GM23338 (cell line): Measurements from ENCODE around the gene USP49. TPM values are rescaled to one million over a fixed set of nuclear protein-coding genes. Genes with fewer than 3 reads are reported as not detected.
A peak's percentile ranks its signal among the peaks of the same experiment; 100 is the strongest.
"Not testable (repeated sequence)": the region's sequence is repeated elsewhere in the genome, so short reads cannot be mapped to it uniquely, and the experiment has no call there.

Source experiments
- ATAC-seq: fragments of 200-7000 bp; cut with Tn5 transposase; 3 replicates; pipeline ENCODE4 v1.9.1; 2020
- DNase-seq: peaks from one replicate; pipeline ENCODE4 v3.0.0-alpha.2; 2015; ENCODE audit warnings: low spot score
- H2AFZ ChIP-seq: fragments of 200-600 bp; sonication (generic); 2 replicates; pipeline ENCODE4 v1.8.0; 2016; ENCODE audit warnings: antibody characterized with exemption, mild to moderate bottlenecking, moderate library complexity
- H3F3A ChIP-seq: fragments of 200-600 bp; sonication (generic); replicated peaks from 2 replicates; pipeline ENCODE4 v1.8.0; 2017; ENCODE audit warnings: antibody characterized with exemption, mixed run types, low read depth
- H3K27ac ChIP-seq: fragments of 200-600 bp; sonication (generic); 2 replicates; pipeline ENCODE4 v1.6.1; 2016; ENCODE audit warnings: low read depth
- H3K27me3 ChIP-seq: fragments of 200-600 bp; sonication (generic); 2 replicates; pipeline ENCODE4 v1.8.0; 2016; ENCODE audit warnings: mild to moderate bottlenecking, mixed run types, moderate library complexity; ENCODE audit not compliant: insufficient read depth
- H3K36me3 ChIP-seq: fragments of 200-600 bp; sonication (generic); 2 replicates; pipeline ENCODE4 v1.8.0; 2016; ENCODE audit warnings: mild to moderate bottlenecking; ENCODE audit not compliant: insufficient read depth
- H3K4me1 ChIP-seq: fragments of 200-600 bp; sonication (generic); 2 replicates; pipeline ENCODE4 v1.8.0; 2016; ENCODE audit warnings: mild to moderate bottlenecking, moderate library complexity; ENCODE audit not compliant: insufficient read depth
- H3K4me2 ChIP-seq: fragments of 200-600 bp; sonication (generic); 2 replicates; pipeline ENCODE4 v1.7.1; 2017; ENCODE audit warnings: mixed run types
- H3K4me3 ChIP-seq: fragments of 200-600 bp; sonication (generic); 2 replicates; pipeline ENCODE4 v1.6.1; 2016; ENCODE audit warnings: mixed run types
- H3K79me2 ChIP-seq: fragments of 200-600 bp; sonication (generic); replicated peaks from 2 replicates; pipeline ENCODE4 v1.8.0; 2017; ENCODE audit warnings: mild to moderate bottlenecking; ENCODE audit not compliant: insufficient read depth
- H3K9me2 ChIP-seq: fragments of 200-600 bp; sonication (generic); 2 replicates; pipeline ENCODE4 v1.8.0; 2017; ENCODE audit not compliant: insufficient read depth
- H4K20me1 ChIP-seq: fragments of 200-600 bp; sonication (generic); replicated peaks from 2 replicates; pipeline ENCODE4 v1.8.0; 2017; ENCODE audit warnings: mild to moderate bottlenecking; ENCODE audit not compliant: insufficient read depth
- H3K27ac Mint-ChIP-seq: 2 replicates; pipeline ENCODE4 v1.8.0; 2020; ENCODE audit warnings: inconsistent platforms, mild to moderate bottlenecking, moderate library complexity, mixed read lengths
- H3K27me3 Mint-ChIP-seq: 3 replicates; pipeline ENCODE4 v1.8.0; 2022; ENCODE audit warnings: low read depth, mild to moderate bottlenecking, moderate library complexity, mixed read lengths, inconsistent platforms; ENCODE audit not compliant: insufficient read depth, poor library complexity
- H3K36me3 Mint-ChIP-seq: 3 replicates; pipeline ENCODE4 v1.8.0; 2021; ENCODE audit warnings: low read depth, mild to moderate bottlenecking, inconsistent platforms, moderate library complexity, mixed read lengths
- H3K4me1 Mint-ChIP-seq: 3 replicates; pipeline ENCODE4 v1.8.0; 2020; ENCODE audit warnings: mild to moderate bottlenecking, inconsistent platforms, mixed read lengths
- H3K4me3 Mint-ChIP-seq: 3 replicates; pipeline ENCODE4 v1.8.0; 2021; ENCODE audit warnings: moderate library complexity, mild to moderate bottlenecking, inconsistent platforms, mixed read lengths
- H3K9me3 Mint-ChIP-seq: 3 replicates; pipeline ENCODE4 v1.8.0; 2020; ENCODE audit warnings: moderate library complexity, mild to moderate bottlenecking, inconsistent platforms, mixed read lengths
- ETS1 ChIP-seq: IDR thresholded peaks from 2 replicates; pipeline ENCODE4 v1.6.1; 2016; ENCODE audit warnings: antibody characterized with exemption
- EZH2phosphoT487 ChIP-seq: fragments of 200-600 bp; sonication (generic); IDR thresholded peaks from one replicate; pipeline ENCODE4 v1.8.1; 2018; ENCODE audit warnings: antibody characterized with exemption; ENCODE audit not compliant: unreplicated experiment
- POLR2AphosphoS5 ChIP-seq: IDR thresholded peaks from 2 replicates; pipeline ENCODE4 v1.6.1; 2016; ENCODE audit warnings: antibody characterized with exemption, low read depth
- polyA plus RNA-seq: library from polyadenylated mRNA; unstranded; fragments of >200 nt; fragmentation: Nextera tagmentation; extraction: Ambion mirVana; gene quantifications from 2 replicates; pipeline ENCODE4 v1.2.1, GENCODE V29; 2016
- total RNA-seq: library from RNA; depleted of rRNA; stranded (reverse); fragments of >200 nt; shearing (Covaris generic); gene quantifications from 2 replicates; pipeline ENCODE4 v1.2.3, GENCODE V29; 2014

USP49 gene
- total and polyA plus RNA-seq, 2 experiments from 2014 or later: 5.9 to 21.5 TPM

- H3K4me3 ChIP-seq, H2AFZ ChIP-seq, H3K36me3 Mint-ChIP-seq, H4K20me1 ChIP-seq, H3K27me3 ChIP-seq, H3K27ac ChIP-seq, H3K9me2 ChIP-seq, H3K4me2 ChIP-seq, H3K36me3 ChIP-seq, H3K27ac Mint-ChIP-seq, ATAC-seq, H3K9me3 Mint-ChIP-seq, H3K79me2 ChIP-seq, H3K4me3 Mint-ChIP-seq, DNase-seq: not testable (repeated sequence)
- peaks cover 18% of the 10 kb centered on the region for H3K27me3 Mint-ChIP-seq
- peaks cover 25% of the 10 kb centered on the region for H3K4me1 ChIP-seq
- H3F3A ChIP-seq: peaks cover 25% of the 10 kb centered on the region
- peaks cover 29% of the 10 kb centered on the region for H3K4me1 Mint-ChIP-seq
Observed at GRCh38 chr6:41942882-41943281, 47.7 kb upstream of the USP49 start.

DNA sequence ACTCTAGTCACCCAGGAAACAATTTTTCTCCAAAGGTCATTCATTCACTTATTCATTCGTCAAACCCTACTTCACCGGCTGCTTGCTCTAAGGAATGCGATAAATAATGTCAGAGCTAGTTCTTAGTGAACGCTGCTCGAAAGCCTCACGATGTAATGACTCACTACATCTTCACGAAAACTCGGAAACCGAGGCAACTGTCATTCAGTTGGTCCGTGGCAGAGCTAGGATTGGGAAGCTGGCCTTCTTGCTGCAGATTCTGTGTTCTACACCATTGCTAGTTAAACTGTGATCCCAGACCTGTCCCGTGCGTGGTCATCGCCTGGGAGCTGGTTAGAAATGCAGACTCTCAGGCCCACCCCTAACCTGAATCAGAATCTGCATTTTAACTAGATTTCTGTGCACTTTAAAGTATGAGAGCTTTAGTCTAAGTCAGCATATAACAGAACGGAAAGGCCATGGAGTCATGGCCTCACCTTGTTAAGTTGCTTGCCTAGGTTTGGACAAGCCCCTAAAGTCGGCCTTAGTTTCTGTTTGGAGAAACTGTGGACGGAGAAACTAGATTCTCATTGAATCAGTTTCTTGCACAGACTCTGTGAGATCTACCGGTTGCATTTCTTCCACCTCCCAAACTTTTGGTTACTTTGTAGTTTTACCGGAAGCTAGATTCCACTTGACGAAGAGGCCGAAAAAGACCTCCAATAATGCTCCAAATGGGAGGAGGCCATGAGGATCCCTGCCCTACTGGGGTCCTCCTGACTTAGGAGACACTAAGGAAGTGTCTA is 47.1 kb upstream of the USP49 start:
- H3K9me3 Mint-ChIP-seq: no peaks in the 10 kb centered on the region
- Histone ChIP-seq H2AFZ (peak overlapping the region; percentile 86), H3K4me1 (peaks cover 25% of the 10 kb centered on the region), H3K79me2 (0 out of 2 replicates have a peak, but pooled peaks cover 6% of the 10 kb centered on the region), H3K4me3 (peak overlapping the region; percentile 98), H4K20me1 (no peaks in the 10 kb centered on the region), H3K9me2 (no peaks in the 10 kb centered on the region), H3K4me2 (peak overlapping the region; percentile 99), H3K36me3 (no peaks in the 10 kb centered on the region; the same call in 1 of the 2 replicates), H3K27ac (peak overlapping the region; percentile 62; the same call in 1 of the 2 replicates), H3K27me3 (no peaks in the 10 kb centered on the region), H3F3A (peaks cover 25% of the 10 kb centered on the region)
- H3K36me3 Mint-ChIP-seq: peaks cover 5% of the 10 kb centered on the region; the same call in 1 of the 3 replicates
- H3K27me3 Mint-ChIP-seq: peaks cover 18% of the 10 kb centered on the region
- DNase-seq (peak; percentile 59), ATAC-seq (no peak)
- peaks cover 32% of the 10 kb centered on the region for H3K4me1 Mint-ChIP-seq
- H3K4me3 Mint-ChIP-seq: peak overlapping the region; percentile 80
- no peak overlapping the region; the same call in 1 of the 2 replicates for H3K27ac Mint-ChIP-seq
- TF ChIP-seq ETS1: no peak
- 0 out of 2 replicates have a peak, but pooled peaks have one; percentile 0 for TF ChIP-seq POLR2AphosphoS5

- H3K27ac Mint-ChIP-seq: no peak within 1 kb of the TSS; the same call in 1 of the 2 replicates
- peak within 1 kb of the TSS; percentile 91 for H3K4me3 Mint-ChIP-seq
- peak within 1 kb of the TSS; percentile 98 for H3K4me3 ChIP-seq
Observed at GRCh38 chr6:41941280-41942066, 46.3 kb upstream of the USP49 start, which contains the start of gene CCND3. Gene CCND3, minus strand, starts transcription at chr6:41941808. Its CDS starts 159 bp downstream, at chr6:41941649.

More at GRCh38 chr6:41941280-41942066, 46.3 kb upstream of the USP49 start, which contains the start of gene CCND3:
- peak within 1 kb of the TSS; percentile 99 for H3K4me2 ChIP-seq
- peak; percentile 53 for ATAC-seq
- H3K27me3 ChIP-seq: no peaks in the 10 kb centered on the region
- peak within 1 kb of the TSS; percentile 86 for H2AFZ ChIP-seq
- no peak for TF ChIP-seq EZH2phosphoT487
- TF ChIP-seq POLR2AphosphoS5: peak; percentile 43; the same call in 1 of the 2 replicates
- peaks cover 25% of the 10 kb centered on the region for H3K4me1 ChIP-seq
- Mint-ChIP-seq H3K9me3 (no peaks in the 10 kb centered on the region), H3K36me3 (peaks cover 10% of the 10 kb centered on the region), H3K4me1 (peaks cover 33% of the 10 kb centered on the region), H3K27me3 (peaks cover 19% of the 10 kb centered on the region)
- no peaks in the 10 kb centered on the region for H3K9me2 ChIP-seq
- H3K36me3 ChIP-seq: no peaks in the 10 kb centered on the region; the same call in 1 of the 2 replicates
- peaks cover 29% of the 10 kb centered on the region for H3F3A ChIP-seq
- peak; percentile 85 for DNase-seq
- H3K79me2 ChIP-seq: 0 out of 2 replicates have a peak, but pooled peaks cover 6% of the 10 kb centered on the region
- H3K27ac ChIP-seq: peak within 1 kb of the TSS; percentile 62; the same call in 1 of the 2 replicates
- H4K20me1 ChIP-seq: no peaks in the 10 kb centered on the region
